ENCODE results near the gene D2HGDH. TPM values are rescaled to one million over a fixed set of nuclear protein-coding genes. Genes with fewer than 3 reads are reported as not detected.

Gene D2HGDH
- total and polyA plus RNA-seq, 2 of the 8 experiments (the other 6 are each of a cell fraction or from before 2014, with no cell fraction given) = 3.4 to 8.1 TPM

DNA sequence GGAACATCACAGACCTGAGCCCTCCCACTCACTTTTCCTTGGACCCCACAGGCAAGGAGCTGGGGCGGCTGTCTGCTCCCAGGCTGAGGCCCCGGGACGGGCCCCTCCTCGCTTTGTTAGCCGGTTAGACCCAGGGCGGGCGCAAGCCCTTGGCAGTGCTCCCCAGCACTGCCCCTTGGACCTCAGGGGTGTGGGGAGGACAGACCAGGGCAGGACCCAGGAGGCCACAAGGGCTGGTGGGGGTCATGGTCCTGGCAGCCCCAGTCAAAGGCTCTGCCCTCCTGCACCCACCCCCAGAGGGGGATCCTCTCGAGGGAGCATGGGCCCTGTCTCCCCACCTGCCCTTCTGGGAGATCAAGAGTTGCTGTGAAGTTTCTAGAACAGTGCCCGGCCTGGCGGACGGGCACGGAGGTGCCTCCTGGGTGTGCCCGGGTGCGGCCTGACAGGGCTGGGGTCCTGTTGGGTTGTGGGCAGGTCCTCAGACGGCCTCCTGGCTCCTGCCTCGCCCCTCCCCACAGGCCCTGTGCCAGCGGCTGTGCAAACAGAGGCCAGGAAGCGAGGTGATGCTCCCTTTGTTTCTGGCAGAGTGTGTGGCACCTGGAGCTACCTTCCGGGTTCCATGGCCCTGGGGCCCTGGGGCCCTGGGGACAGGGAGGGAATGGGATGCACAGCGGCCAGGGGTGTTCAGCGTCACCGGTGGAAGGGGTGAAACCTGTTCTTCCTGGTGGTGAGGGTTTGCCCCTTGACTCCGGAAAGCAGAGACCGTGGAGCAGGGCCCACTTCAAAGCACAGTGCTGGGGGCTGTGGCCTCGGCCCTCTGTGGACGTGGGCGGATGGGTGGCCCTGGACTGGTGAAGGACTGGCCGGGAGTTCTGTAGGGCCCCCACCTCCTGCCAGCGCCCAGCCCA, 39.3 kb downstream of the D2HGDH start:
- DNase-seq (ENCODE audit: low read depth in 1 of 2, low spot score in 2 of 2) (peak in 1 of 2 experiments; percentile 45), FAIRE-seq (no peak)
- Histone ChIP-seq H3K23ac (ENCODE audit: insufficient read length) (no peak overlapping the region), H2AFZ (ENCODE audit: low read length) (no peak overlapping the region), H3K4me2 (ENCODE audit: insufficient read depth in 1 of 2, low read depth in 2 of 2, low read length in 2 of 2) (no peak overlapping the region), H4K91ac (replicated peaks; ENCODE audit: insufficient read length, low read length) (no peak overlapping the region), H3K4me3 (ENCODE audit: extremely low read depth in 1 of 4, insufficient read depth in 2 of 4, low read depth in 3 of 4, low read length in 4 of 4) (no peak overlapping the region), H3K4ac (replicated peaks; ENCODE audit: insufficient read length, low read depth, low read length) (no peak overlapping the region), H3K9ac (replicated peaks in 1 of 4; ENCODE audit: extremely low read depth in 1 of 4, low read depth in 3 of 4, low read length in 3 of 4) (no peak overlapping the region), H3K27me3 (replicated peaks in 1 of 4; ENCODE audit: control insufficient read depth in 3 of 4, extremely low read depth in 1 of 4, insufficient read depth in 3 of 4, low read length in 3 of 4) (no peaks in the 10 kb centered on the region), H3K56ac (replicated peaks; ENCODE audit: insufficient read length, low read depth, low read length) (no peak overlapping the region), H2AK5ac (ENCODE audit: low read depth, low read length) (no peak overlapping the region), H2BK20ac (ENCODE audit: low read length) (no peak overlapping the region), H4K20me1 (replicated peaks in 1 of 2; ENCODE audit: control insufficient read depth in 1 of 2, insufficient read depth in 2 of 2, low read length in 2 of 2) (peaks cover 0 to 2% of the 10 kb centered on the region in 2 experiments), H3K14ac (ENCODE audit: insufficient read length) (no peak overlapping the region), H3K18ac (ENCODE audit: extremely low read depth, low read length) (no peak overlapping the region; the same call in 1 of the 2 replicates), H3K23me2 (ENCODE audit: low read depth, low read length) (no peaks in the 10 kb centered on the region), H2BK5ac (ENCODE audit: low read depth, low read length) (no peak overlapping the region), H2BK15ac (ENCODE audit: low read length) (no peak overlapping the region), H4K5ac (ENCODE audit: insufficient read length, low read depth, low read length) (no peak overlapping the region), H2BK12ac (ENCODE audit: low read depth, low read length) (no peak overlapping the region), H4K8ac (ENCODE audit: extremely low read depth, insufficient read depth, low read length) (no peak overlapping the region), H3K36me3 (ENCODE audit: control insufficient read depth in 2 of 4, insufficient read depth in 4 of 4, low read length in 3 of 4) (no peaks in the 10 kb centered on the region), H3K27ac (ENCODE audit: low read depth, low read length) (no peak overlapping the region), H3K9me3 (ENCODE audit: insufficient read depth in 2 of 2, low read depth in 1 of 2, low read length in 1 of 2) (no peaks in the 10 kb centered on the region), H3K79me2 (ENCODE audit: control insufficient read depth in 1 of 2, insufficient read depth in 2 of 2, low read length in 2 of 2) (no peaks in the 10 kb centered on the region), H3K4me1 (replicated peaks in 1 of 4; ENCODE audit: control insufficient read depth in 3 of 4, insufficient read depth in 4 of 4, low read length in 3 of 4) (peaks cover 0 to 26% (median 14%) of the 10 kb centered on the region in 4 experiments; a peak in 6 of 7 replicates), H2BK120ac (replicated peaks; ENCODE audit: low read depth, low read length) (no peak overlapping the region), H3K79me1 (ENCODE audit: low read depth, low read length) (no peaks in the 10 kb centered on the region)
- POLR2A ChIA-PET (ENCODE audit: partially characterized antibody) = interaction anchor here (0.9 to 1.5 kb wide), 3 partner anchors 8 to 21 kb away, joined by 3 to 4 read pairs (median 4); no protein-coding TSS in a partner anchor
- CTCF ChIA-PET (ENCODE audit: partially characterized antibody) = interaction anchor here (1.4 to 2.1 kb wide), 3 partner anchors 9 to 105 kb away, joined by 5 to 8 read pairs (median 5); no protein-coding TSS in a partner anchor
- 93% methylated on average over 20 of the region's 29 CpGs; no CpG with 5 or more reads in 1 of the 2 experiments for WGBS, 2 experiments (ENCODE audit: extremely low coverage in 1 of 2, insufficient coverage in 1 of 2, insufficient read length in 1 of 2, insufficient replicate concordance in 2 of 2, low coverage in 1 of 2, low lambda C conversion rate in 2 of 2, missing lambda C conversion rate in 1 of 2)
- TF ChIP-seq RAD21 (IDR thresholded peaks at IDR 0.05 in 1 of 2, conservative IDR thresholded peaks at IDR 0.05 in 1 of 2; ENCODE audit: low read depth in 2 of 2, low read length in 2 of 2) (no peak), HDAC6 (IDR thresholded peaks at IDR 0.05; ENCODE audit: low read depth, low read length) (no peak), NANOG (IDR thresholded peaks at IDR 0.05; ENCODE audit: insufficient read depth, low read depth, low read length, poor library complexity, severe bottlenecking) (no peak), KDM4A (IDR thresholded peaks at IDR 0.05; ENCODE audit: low read depth, low read length, severe bottlenecking) (no peak)
